ENCODE measurements around the gene MAP2K2.

- no peak for TF ChIP-seq CTCF (IDR thresholded peaks at IDR 0.05 in 4 of 5, conservative IDR thresholded peaks at IDR 0.05 in 1 of 5)
- TF ChIP-seq POLR2A (IDR thresholded peaks at IDR 0.05) = no peak
Observed at GRCh38 chr19:4083677-4084546, 40.0 kb downstream of the MAP2K2 start.
